Measurements from ENCODE around the gene HDAC4.
A peak's percentile ranks its signal among the peaks of the same experiment; 100 is the strongest.

Gene HDAC4

DNA sequence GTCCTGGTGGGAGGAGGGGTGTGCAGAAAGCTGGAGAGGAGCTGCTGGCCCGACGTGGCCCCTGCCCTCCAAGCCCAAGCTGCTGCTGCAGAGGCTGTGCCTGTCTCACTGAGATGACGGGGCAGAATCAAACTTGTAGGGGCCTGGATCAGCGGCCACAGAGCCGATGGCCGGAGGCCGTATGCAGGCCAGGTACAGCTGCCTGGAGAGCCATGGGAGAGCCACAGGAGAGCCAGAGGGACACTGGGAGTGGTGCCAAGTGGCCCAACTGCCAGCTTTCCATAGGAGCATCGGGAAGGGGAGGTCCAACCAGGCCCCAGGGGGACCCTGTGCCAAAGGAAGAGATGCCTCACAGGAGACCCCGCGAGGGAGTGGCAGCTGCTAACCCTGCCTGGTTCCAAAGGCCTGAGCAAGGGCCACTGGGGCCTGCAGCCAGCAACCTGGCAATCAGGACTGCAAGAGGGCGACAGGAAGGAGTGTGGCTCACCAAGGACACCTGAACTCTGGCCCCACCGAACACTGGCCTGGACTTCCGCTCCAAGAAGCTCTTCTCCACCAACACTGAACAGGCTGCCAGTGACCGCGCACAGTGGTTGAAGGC, 70.7 kb downstream of the HDAC4 start:
- DNase-seq, result no peak

DNA sequence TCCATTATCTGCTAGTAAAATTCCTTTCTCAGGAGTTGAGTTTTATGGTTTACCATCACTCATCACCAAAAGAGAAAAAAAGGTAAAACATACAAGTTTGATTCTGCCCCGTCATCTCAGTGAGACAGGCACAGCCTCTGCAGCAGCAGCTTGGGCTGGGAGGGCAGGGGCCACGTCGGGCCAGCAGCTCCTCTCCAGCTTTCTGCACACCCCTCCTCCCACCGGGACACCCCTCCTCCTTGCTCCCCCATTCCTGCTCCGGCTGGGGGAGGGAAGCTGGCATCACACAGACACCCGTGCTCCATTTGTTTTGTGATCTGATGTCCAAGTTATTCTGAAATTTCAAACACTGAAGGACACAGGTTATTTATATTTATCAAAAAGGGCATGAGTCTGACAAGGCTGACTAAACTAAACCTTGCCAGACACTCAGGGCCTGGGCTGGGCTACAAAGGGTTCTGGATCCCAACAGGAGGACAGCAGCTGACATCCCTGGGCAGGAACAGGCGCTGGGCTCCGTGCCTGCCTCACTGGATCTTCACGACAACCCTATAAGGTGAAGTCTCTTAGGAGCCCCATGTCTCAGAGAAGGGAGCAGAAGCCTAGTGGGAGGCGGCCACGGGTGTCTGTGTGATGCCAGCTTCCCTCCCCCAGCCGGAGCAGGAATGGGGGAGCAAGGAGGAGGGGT, 71.4 kb downstream of the HDAC4 start:
- no peak for DNase-seq

DNA sequence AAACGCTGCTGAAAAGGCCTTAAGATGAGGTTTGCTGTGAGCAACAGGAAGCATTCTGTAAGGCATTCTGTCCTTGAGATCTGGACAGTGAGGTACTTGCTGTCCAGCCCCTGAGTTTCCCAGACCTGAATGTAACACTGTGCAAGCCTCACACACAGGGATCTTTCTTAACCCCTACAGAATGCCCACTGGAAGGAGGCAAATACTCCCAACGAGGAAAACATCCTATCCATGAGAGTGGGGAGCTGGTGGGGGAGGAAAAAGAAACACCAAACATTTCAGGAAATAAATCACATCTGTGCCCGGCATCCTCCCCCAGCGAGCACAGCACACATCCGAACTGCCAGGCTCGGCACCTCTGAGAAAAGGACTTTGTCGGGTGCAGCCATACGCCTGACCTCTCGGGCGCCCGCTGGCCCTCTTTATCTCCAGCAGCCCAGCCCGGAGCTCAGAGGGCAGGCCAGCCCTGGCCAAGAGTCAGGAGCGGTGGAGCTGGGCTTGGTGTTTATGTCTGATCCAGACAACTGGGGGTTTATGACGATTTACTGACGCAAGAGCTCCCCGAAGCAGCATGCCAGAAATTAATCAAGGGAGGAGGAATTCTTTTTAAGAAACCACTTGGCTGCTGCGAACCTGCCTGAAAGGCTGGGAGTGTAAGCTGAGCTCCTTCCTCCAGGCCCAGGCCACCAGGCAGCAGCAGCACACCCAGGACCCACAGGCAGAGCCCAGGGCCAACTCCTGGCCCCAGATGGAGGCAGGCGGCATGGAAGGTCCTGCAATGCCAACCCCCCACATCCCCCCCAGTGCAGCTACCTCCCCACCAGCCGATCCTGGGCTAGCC, 72.2 kb downstream of the HDAC4 start:
- peak in 11 of 56 donors; percentile 39 to 75 (median 59) for DNase-seq

DNA sequence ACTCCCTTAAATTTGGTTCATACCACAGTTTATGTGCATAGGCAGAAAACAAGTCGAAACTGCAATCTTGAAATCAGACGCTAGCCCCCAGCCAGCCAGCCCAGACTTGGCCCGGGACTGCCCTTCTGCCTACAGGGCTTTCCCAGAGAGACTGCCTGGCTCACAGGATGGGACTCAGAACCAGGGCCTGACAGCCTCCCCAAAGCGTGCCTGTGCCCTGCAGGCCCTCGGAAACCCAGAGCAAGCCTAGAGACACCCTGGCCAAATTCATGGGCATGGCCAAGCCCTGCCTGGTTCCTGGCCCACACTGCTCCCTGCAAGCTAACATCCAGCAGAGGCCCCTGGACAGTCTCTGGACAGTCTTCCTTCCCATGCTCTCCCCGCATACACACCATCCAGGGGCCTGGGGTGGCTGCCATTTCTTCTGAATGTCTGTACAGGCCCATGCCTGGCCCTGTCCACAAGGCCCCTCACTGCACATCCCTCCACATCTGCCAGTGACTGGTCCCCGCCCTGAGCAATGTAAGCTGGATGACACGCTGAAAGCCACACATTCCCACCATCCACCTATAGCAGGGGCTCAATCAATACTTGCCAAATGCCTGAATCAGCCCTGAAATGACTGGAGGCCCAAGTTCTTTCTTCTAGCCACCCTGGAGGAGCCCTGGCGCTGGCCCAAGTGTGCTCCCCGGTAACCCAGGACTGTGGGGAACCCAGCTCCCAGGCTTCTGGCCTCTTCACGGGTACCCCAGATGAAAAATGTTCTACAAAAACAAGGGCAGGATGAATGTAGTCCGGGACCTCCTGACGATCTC, 73.1 kb downstream of the HDAC4 start:
- no peak for DNase-seq

DNA sequence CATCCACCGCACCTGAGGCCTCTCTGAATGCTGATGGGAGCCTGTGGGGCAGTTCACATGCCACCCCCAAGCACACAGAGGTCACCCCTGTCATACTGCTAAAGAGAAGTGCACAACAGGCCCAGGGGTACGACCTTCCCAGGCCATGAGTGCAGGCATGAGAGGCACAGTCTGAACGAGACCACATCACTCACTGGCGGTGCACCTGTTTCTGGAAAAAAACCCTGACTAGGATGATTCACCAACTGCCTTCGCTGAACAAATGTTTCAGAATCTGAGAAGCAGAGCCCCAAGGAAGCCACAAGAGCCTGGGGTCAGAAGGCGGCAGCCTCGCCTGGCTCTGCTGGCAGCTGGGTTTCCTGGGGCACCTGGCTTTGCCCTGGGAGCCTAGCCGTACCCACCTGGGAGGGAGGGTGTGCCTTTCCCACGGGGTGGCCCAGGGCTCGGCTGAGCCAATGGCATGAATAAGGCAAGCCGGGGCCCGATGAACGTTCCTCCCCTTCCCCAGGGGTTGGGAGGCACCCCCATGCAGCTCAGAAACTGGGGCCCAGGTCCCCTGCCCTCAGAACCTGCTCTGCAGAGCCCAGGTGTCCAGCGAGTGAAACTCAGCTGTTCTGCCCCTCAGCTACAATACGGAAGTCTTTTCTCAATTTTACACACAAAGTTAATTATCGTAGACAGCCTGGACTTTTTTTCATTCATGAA, 73.8 kb downstream of the HDAC4 start:
- DNase-seq, result no peak

DNA sequence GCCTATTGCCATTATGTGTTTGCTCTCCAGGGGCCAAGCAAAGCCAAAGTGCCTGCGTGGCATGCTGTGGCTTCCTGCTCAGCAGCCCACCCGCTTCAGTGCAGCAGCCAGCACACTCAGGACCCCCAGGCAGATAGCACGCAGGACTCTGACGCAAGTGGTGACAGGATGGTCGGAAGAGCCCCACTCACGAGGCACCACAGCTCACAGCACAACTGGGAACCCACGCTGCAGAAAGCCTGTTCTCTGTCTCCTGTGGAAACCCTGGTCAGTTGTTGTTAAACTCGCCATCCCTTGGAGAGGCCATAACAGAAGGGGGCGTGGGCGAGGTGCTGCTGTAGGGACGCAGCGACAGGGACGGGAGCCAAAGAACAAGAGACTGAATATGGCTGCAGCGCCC, 76.4 kb downstream of the HDAC4 start:
- DNase-seq, result no peak

DNA sequence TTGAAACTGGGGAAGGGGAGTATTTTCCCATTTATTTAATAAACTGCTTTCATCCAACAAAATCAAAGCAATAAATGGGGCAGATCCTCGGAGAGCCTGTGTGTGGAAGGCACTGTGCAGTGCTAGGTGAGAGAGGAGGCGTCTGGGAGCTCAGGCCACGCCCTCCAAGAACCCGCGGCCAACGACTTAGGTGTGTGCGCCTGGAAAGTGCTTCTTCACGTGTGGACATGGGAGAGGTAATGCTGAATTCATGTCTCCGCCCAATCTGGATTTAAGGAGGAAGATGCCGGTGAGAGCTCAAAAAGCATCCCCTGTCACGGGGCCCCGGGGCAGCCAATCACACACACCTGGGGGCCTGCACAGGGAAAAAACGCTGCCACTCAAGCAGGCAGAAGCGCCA, 77.4 kb downstream of the HDAC4 start:
- DNase-seq, result no peak

DNA sequence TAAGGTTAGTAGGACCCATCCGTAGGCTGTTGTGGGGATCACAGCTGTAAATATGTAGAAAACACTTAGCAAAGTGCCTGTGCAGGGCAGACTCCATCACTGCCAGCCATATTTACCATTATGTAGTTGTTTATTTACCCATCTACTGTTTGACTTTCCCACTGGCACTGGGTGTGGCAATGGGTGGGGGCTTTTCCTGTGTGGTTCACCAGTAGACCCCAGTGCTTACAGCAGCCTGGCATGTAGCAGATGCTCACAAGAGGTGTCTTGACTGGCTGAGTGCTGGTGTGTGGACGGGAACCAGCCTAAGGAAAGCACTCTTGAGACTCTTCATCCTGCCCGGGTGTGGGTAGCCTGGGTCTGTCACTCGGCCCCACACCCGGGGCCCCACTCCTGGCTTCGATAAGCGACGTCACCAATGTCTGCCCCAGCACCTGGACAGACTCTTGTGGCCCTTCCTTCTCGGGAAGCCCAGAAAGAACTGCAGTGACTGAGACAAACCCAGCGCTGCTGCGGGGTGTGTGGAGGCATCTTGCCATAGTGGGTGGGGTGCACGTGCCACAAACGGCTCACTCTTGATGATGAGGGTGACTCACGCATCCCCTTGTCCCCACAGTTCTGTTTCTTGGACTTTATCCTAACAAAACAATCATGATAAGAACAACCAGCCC, 78.3 kb downstream of the HDAC4 start:
- DNase-seq, result no peak

DNA sequence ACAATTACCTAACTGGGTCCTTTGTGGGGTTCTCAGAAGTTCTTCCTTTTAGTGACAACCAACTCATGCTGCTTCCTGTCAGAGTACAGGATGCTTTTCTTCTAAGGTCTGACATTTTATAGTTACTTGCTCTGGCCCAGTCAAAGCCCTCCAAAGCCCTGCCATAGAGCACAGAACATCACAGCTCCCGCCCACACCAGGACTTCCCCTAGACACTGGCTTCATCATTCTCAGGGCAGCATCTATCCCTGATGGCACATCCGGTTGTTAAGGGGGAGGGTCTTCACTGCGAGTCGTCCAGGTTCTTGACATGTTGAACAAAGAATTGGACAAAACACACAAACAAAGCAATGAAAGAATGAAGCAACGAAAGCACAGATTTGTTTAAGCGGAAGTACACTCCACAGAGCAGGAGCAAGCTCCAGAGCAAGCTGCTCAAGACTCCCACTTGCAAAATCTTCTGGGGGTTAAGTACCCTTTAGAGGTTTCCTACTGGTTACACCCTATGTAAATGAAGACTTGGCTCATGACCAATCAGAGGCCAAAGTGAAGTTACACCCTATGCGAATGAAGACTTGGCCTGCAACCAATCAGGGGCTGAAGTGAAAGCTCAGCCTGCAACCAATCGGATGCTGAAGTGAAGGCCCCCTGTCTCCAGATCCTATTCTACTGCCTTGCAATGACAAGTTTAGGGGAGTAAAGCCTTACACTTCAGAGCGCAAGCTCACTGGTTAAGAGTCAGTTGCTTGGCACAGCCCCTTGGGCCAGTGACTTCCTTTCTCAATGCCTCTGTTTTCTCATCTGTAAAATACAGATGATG, 79.0 kb downstream of the HDAC4 start:
- no peak for DNase-seq

DNA sequence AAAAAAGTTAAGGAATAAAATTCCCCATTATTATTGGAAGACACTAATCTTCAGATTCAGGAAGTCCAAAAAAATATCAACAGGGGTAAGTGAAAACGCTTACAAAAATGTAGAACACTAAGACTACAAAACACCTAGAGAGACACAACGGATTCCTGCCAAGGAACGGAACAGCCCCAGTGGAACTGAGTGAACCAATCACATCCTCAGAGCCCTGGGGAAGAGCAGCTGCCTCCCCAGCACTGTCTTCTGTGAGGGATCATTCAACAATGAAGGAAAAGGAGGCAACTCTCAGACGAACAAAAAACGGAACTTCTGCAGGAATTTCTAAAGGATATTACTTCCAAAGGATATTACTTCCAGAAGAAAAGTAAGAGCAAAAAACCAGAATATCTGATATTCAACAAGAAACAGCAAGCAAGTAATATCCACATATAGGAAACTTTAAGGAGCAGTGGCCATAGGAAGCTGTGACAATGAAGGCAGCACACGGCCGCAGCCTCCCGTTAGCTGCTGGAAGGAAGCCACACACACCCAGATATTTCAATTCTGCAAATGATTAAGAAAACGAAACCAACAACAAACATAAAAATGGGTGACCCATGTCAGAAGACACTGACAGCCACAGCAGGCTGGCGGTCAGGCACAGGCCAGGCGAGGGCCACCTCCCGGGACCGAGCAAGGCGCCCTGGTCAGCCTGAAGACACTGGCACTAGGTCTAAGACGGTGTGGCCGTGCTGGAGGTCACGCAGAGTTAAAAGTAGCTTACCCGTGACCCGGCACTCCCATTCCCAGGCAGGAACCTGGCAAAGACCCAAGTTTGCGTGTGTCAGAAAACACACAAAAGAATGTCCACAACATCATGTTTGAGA, 81.8 kb downstream of the HDAC4 start:
- no peak for DNase-seq

DNA sequence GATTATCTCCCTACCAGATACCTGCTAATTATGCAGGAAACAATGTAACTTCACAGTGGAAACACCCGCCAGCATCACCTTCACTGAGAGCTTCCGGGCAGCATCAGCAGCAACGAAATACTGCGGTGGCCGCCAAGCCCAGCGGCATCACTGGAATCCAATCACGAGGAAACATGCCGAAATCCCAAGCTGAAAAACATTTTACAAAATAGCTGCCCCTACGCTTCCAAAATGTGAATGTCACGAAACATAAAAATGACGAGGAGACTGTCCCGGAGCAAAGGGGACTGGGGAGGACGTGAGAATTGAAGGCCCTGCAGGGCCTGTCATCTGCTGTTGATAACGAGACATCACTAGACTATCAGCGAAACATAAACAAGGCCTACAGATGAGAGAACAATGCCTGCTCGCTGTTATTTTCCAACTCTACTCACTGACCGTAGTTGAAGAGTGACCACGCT, 82.6 kb downstream of the HDAC4 start:
- peak in 2 of 56 donors; percentile 26 to 34 for DNase-seq

DNA sequence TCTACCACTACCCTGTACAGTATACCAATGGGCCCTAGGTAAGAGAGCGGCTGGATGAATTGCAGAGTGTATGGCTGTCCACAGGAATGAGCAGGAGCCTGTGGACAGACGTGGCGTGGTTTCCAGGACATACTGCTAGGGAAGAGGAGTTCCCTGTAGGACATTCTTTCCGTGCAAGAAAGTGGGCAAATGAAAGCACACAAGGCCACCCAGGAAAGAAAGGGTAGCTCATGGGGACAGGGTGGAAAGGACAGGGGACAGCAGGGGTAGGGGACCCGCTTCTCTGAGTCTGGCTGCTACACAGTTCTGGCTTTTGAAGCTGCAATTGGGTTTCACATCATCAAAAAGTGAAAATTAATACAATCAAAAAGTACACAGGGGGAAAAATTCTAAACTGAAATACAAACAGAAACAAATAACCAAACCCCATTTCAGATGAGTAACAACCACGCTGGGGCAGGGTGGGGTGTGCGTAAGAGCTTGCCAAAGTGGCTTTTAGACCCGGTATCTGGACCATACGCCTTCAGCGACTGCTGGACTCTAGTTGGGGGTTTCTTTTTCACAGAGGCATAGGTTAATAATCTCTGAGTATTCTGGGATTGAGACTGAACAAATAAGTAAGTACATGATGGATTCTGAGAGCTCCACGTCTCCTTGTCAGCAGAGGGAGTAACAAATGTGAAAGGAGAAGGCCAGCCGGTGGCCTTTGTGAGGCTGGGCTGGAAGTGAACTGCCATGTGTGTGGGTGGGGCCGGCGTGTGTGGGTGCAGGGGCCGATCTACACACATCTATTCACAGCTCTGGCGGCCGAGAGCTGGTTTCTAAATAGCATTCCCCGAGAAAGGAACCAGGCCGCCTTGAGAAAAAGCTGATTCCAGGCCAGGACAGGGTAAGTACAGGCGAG, 84.0 kb downstream of the HDAC4 start:
- peak in 18 of 56 donors; percentile 24 to 76 (median 45) for DNase-seq

DNA sequence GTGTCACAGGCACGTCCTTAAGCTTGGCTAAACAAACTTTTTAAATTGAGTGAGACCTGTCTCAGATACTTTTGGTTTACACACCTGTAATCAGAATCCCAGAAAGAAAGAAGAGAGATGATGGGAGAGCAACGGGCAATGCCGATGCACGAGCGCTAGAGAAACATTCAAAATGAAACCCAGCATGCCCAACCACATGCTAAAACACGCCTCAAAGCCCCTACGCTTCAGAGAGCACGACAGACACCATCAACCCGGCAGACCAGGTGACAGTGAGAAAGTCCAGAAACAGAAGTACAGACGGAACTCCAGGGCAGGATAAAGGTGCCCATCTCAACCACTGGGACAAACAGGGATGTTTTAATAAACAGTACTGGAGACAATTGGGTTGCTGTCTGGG, 85.5 kb downstream of the HDAC4 start:
- DNase-seq, result no peak

DNA sequence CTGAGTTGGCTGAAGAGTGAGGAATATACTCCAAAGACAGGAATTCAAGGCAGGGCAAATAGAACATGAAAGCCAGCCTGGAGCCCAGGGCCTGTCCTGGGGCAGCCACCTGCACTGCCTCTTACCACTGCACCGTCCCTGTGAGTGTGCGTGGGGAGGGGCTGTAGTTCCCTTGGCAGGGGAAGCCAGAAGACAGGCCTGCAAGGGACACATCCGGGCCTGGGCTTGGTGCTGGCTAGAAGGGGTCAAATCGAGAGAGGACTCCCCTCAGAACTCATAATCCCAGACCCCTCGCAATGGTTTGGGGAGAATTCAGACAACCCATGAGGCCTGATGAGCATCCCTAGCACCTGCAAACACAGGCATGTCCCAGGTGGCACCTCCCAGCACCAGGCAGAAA, 87.0 kb downstream of the HDAC4 start:
- DNase-seq, result no peak

DNA sequence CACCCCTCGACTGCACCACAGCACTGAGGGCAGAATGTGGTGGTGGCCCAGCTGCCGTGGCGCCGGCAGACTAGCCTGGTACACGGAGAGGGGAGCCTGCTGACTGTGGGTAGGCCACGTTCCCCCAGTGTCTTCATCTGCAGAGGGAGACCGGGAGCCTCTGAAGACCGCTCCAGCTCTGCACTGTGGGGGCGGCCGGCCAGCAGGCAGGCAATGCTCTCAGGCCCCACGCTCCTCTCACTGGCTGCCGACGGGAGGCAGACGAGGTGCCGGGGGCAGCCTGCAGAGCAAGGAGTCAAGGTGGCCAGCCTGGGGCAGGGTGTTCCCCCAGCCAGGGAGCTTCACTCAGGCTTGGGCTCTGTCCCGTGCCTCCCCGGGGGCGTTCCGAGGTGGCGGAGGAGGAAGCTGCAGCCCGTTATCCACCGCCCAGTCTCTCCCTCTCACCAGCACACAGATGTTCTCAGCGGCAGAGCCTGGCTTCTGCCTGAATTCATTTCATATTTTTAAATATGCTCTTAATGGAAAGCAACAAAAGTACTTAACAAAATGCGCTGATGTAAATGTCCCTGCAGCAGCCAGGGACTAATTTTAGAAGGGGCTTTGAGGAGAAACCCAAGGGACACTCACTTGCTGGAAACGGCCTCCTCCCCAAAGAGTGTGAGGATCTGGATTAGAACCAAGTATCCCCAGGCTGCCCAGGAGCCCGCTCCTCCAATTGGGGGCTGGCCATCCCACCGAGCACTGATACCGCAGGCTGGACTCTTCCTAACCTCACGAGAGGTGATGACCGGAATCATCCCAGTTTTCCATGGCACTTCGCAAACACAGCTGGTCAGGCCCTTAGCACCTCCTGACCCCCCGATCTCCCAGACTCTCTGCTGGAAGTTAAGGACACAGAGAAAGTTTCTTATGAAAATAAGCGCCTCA, 87.8 kb downstream of the HDAC4 start:
- no peak for DNase-seq

DNA sequence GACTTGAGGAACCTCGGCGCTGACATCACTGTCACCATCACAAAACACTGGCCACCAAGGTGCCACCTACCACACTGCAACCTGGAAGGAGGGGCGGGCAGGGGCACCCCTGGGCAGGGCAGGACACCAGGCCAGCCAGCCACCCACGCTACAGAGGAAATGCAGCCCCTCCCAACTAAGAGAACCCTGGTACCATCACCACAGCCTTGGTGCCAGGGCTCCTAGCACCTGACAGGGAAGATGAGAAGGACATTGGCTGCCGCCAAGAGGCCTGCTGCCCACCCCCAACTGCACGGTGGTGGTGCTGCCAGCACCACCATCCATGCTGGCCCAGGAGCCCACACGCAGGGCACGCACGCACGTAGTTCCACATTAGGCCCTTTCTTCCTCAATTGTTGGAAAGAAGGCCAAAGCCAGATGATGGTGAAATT, 88.7 kb downstream of the HDAC4 start:
- no peak for DNase-seq

Measured in nucleus accumbens (tissue), 56 donors.